Measurements from ENCODE around the gene KCNH8. TPM values are rescaled to one million over a fixed set of nuclear protein-coding genes. Genes with fewer than 3 reads are reported as not detected.

KCNH8 gene
- total and polyA plus RNA-seq, 5 donors: 0.11 to 0.31 (median 0.14) TPM

DNA sequence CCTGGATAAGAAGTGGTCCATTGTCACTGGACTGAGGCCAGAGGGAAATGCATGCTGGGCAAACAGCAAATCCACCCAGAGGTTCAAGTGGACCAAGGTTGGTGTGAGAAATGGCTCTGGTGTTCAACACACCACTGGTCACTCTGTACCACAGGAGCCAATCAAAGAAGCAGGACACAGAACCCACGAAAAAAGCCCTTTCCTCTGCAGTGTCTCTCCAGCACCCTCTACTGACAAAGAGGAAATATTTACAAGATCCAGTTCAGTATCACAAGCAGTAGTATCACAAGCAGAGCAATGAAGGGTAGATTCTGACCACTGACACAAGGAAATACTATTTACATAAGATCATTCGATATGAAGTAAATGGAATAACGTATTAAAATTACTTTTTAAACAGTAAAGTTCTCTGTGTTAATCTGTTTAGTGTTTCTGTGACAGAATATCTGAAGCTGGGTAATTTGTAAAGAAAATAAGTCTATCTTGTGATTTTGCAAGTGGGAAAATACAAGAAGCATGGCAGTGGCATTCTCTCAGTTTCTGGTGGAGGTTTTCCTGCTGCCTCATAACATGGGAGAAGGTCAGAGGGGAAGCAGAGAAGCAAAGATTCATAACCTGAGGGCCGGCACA, 395.0 kb downstream of the KCNH8 start:
- DNase-seq (no peak), ATAC-seq (peak; percentile 29 to 36)
- H3K4me1 ChIP-seq (ENCODE audit: control insufficient read depth, insufficient read depth, low read length): no peaks in the 10 kb centered on the region
- 33% methylated on average over 4 of the region's 4 CpGs for WGBS
- no peaks in the 10 kb centered on the region for H3K9me3 ChIP-seq (ENCODE audit: control insufficient read depth, low read length)
- no peak overlapping the region for H3K27ac ChIP-seq (ENCODE audit: low read length)
- no peaks in the 10 kb centered on the region for H3K27me3 ChIP-seq (ENCODE audit: control insufficient read depth, insufficient read depth)
- no peak overlapping the region for H3K4me3 ChIP-seq (ENCODE audit: low read length)
- intact Hi-C loops (cut with DNase I): no loop called here

DNA sequence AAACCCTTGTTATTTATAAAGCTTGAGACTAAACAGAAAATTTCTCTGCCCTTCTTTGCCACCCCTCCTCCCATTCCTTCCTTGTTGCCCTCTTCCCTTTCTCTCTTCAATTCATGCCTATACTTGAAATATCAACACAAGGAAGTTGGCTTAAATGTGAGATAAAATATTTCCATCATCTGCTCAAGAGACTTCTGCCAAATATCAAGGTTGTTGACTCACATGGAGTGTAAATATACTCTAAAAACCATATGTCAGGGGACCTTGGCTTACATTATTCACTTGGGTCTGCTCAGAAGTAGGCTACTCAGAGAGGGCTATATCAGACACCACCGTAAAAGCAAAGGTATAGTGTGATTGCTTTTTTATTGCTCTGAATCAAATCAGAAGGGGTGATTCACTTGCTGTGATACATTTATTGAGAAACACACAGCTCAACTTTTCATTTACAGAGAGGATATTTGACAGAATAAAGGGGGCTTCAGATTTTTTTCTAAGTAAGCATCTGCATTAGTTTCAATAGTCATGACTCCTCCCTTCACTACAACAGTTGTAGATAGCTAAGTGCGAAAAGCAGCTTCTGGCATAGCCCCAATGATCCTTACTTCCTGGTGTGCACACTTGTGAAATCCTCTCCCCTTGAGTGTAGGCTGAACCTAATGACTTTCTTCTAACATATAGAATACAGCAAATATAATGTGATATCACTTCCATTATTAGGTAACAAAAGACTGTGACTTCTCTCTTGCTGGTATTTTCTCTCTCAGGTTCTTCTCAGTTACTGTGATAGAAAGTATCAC, 399.6 kb downstream of the KCNH8 start:
- H3K9me3 ChIP-seq (ENCODE audit: control insufficient read depth, low read length): no peaks in the 10 kb centered on the region
- H3K27ac ChIP-seq (ENCODE audit: low read length): no peak overlapping the region
- no peaks in the 10 kb centered on the region for H3K27me3 ChIP-seq (ENCODE audit: control insufficient read depth, insufficient read depth)
- no peaks in the 10 kb centered on the region for H3K4me1 ChIP-seq (ENCODE audit: control insufficient read depth, insufficient read depth, low read length)
- H3K4me3 ChIP-seq (ENCODE audit: low read length): no peak overlapping the region
- ATAC-seq: no peak
- 47% methylated on average over 2 of the region's 2 CpGs for WGBS
- DNase-seq: no peak
- intact Hi-C loops (cut with DNase I): no loop called here

DNA sequence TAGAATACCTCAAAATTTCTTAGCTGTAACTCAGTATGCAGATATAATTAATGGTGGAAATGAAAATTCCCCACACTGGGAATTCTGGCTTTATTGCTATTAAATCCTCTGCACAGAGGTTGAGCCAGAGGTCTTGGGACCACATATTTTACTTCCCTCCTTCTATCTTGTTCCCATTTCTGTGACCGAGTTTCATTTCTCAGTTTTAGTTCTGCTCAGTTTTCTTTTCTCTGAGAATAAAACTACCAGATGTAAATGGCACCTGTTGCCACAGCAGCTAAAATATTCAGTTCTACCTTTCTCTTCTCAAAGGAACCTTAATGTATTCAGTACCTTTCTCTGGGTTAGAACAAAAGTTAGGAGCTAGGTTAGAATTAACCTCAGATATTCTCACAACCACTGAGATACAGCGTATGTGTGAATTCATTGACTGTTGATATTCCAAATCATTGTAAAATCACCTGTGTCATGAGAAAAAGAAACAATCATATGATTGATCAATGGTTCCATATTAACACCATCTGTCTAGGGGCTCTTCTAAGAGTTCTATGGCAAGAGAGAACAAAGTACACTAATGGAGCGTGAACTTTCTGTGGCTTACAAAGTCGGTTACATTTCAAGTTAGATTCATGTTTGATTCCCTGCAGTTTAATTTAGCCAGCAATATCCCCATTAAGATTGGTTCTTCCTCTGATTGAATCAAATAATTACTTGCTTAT, 411.6 kb downstream of the KCNH8 start:
- H3K4me3 ChIP-seq (ENCODE audit: low read length): no peak overlapping the region
- H3K9me3 ChIP-seq (ENCODE audit: control insufficient read depth, low read length): no peaks in the 10 kb centered on the region
- intact Hi-C loops (cut with DNase I): no loop called here
- H3K27me3 ChIP-seq (ENCODE audit: control insufficient read depth, insufficient read depth): no peaks in the 10 kb centered on the region
- H3K4me1 ChIP-seq (ENCODE audit: control insufficient read depth, insufficient read depth, low read length): no peaks in the 10 kb centered on the region
- H3K27ac ChIP-seq (ENCODE audit: low read length): no peak overlapping the region
- 81% methylated on average over 4 of the region's 4 CpGs for whole genome bisulfite sequencing
- ATAC-seq (no peak), DNase-seq (no peak)

DNA sequence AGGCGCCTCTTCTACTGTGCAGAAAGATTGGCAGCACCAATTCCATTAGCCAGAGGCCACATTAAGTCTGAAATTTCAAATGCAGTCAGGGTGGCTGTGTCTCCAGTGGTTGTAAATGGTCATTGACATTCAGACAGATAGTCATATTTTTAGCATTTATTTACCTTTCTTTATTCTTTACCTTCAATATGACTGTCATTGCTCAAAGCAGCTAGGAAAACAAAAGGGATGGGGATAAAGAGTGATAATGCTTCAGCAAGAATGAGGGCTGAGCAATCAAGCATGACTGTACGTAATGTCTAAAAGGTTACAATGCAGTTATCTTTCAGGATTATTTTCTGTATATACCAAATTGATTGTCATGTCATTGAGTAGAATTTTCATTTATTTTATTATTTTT, 425.3 kb downstream of the KCNH8 start:
- Histone ChIP-seq H3K4me1 (ENCODE audit: control insufficient read depth, insufficient read depth, low read length) (no peaks in the 10 kb centered on the region), H3K27ac (ENCODE audit: low read length) (no peak overlapping the region), H3K4me3 (ENCODE audit: low read length) (no peak overlapping the region), H3K9me3 (ENCODE audit: control insufficient read depth, low read length) (no peaks in the 10 kb centered on the region), H3K27me3 (ENCODE audit: control insufficient read depth, insufficient read depth) (no peaks in the 10 kb centered on the region)
- DNase-seq: no peak
- intact Hi-C loops (cut with DNase I): no loop called here
- no peak for ATAC-seq
- WGBS: 84% methylated on average over 2 of the region's 2 CpGs

DNA sequence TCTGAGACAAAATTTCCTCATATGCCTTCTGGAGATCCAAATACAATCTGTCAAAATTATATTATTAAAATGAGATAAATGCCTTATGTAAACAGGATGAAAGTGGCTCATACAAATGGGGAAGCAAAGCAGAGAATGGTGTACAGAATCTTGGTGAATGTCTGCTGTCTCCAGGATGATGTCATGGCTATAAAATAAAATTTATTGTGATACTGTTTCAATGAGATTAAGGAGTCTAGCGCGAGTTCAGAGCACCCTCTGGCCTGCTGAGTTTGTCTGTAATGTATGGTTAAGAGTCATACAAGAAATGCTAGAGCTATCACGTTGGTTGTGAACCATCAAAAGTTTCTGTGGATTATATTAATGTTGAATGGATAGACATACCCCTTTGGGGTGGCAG, 426.0 kb downstream of the KCNH8 start:
- H3K27me3 ChIP-seq (ENCODE audit: control insufficient read depth, insufficient read depth): no peaks in the 10 kb centered on the region
- H3K27ac ChIP-seq (ENCODE audit: low read length): no peak overlapping the region
- no peak for DNase-seq
- ATAC-seq: no peak
- no peaks in the 10 kb centered on the region for H3K4me1 ChIP-seq (ENCODE audit: control insufficient read depth, insufficient read depth, low read length)
- no peak overlapping the region for H3K4me3 ChIP-seq (ENCODE audit: low read length)
- no peaks in the 10 kb centered on the region for H3K9me3 ChIP-seq (ENCODE audit: control insufficient read depth, low read length)
- intact Hi-C loops (cut with DNase I): no loop called here
- 61% methylated on average over 3 of the region's 3 CpGs for WGBS

DNA sequence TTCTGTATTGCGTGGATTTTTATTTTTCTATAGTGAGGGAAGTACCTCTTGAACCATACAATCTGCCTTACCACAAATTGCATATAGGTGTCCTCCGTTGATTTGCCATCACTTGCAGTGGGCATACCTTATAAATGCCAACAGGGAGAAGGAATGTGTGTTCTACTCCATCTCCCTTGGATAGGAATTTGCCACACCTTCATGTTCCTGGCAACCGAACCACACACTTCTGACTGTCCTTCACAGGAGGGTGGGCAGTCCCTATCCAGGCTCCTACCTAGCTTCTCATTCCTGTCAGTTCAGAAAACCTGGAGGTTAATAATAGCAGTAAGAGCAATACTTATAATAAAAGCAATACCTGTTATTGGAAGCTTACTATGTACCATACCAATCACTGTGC, 428.0 kb downstream of the KCNH8 start:
- H3K9me3 ChIP-seq (ENCODE audit: control insufficient read depth, low read length): no peaks in the 10 kb centered on the region
- H3K4me1 ChIP-seq (ENCODE audit: control insufficient read depth, insufficient read depth, low read length): no peaks in the 10 kb centered on the region
- DNase-seq: no peak
- 86% methylated on average over 3 of the region's 3 CpGs for WGBS
- H3K27me3 ChIP-seq (ENCODE audit: control insufficient read depth, insufficient read depth): no peaks in the 10 kb centered on the region
- no peak for ATAC-seq
- no peak overlapping the region for H3K4me3 ChIP-seq (ENCODE audit: low read length)
- no peak overlapping the region for H3K27ac ChIP-seq (ENCODE audit: low read length)
- intact Hi-C loops (cut with DNase I): no loop called here

Small RNA genes within 50 kb of the gene (microRNA-seq; reads per million reads assigned to microRNA genes)
- 0 to 0.54 reads per million in 2 donors for gene MIR4791
